ENCODE measurements around the gene CD68. TPM values are rescaled to one million over a fixed set of nuclear protein-coding genes. Genes with fewer than 3 reads are reported as not detected.
A peak's percentile ranks its signal among the peaks of the same experiment; 100 is the strongest.
"Not testable (repeated sequence)": the region's sequence is repeated elsewhere in the genome, so short reads cannot be mapped to it uniquely, and the experiment has no call there.

The CD68 gene
- total RNA-seq, 4 donors from 2014 or later = 3.8 to 102 (median 35.1) TPM

- Histone ChIP-seq H3K4me1 (peaks cover 0 to 25% (median 17%) of the 10 kb centered on the region in 4 donors), H3K9me3 (no peaks in the 10 kb centered on the region), H3K36me3 (peaks cover 0 to 48% (median 22%) of the 10 kb centered on the region in 4 donors), H3K27me3 (no peaks in the 10 kb centered on the region), H3K27ac (no peak overlapping the region), H3K4me3 (no peak overlapping the region)
- DNase-seq = no peak
- in situ Hi-C loops (cut with MboI; ENCODE audit: low pct_ligation_motif_present in 1 of 4, low pct_unique_long_range_greater_than_20kb in 1 of 4, low sequenced_read_pairs in 3 of 4) = no loop called here
- intact Hi-C loops (cut with DNase I; ENCODE audit: low total_unique reads) = no loop called here
- WGBS, 2 donors (ENCODE audit: low coverage in 1 of 2) = 70% methylated on average over 4 of the region's 4 CpGs; no CpG with 5 or more reads in 1 of the 2 donors
- no peak for TF ChIP-seq CTCF (IDR thresholded peaks at IDR 0.05)
- no peak for TF ChIP-seq POLR2A (IDR thresholded peaks at IDR 0.05)
- TF ChIP-seq POLR2AphosphoS5 (IDR thresholded peaks at IDR 0.05) = no peak
- TF ChIP-seq EP300 (IDR thresholded peaks at IDR 0.05; ENCODE audit: low read depth) = no peak
Observed at GRCh38 chr17:7590743-7591142, 11.3 kb downstream of the CD68 start.

GRCh38 chr17:7591596-7591995, 12.2 kb downstream of the CD68 start:
- intact Hi-C loops (cut with DNase I; ENCODE audit: low total_unique reads) = no loop called here
- Histone ChIP-seq H3K27me3 (no peaks in the 10 kb centered on the region), H3K4me1 (peaks cover 0 to 25% (median 15%) of the 10 kb centered on the region in 4 donors), H3K36me3 (peaks cover 0 to 54% (median 24%) of the 10 kb centered on the region in 4 donors), H3K27ac (no peak overlapping the region), H3K9me3 (no peaks in the 10 kb centered on the region), H3K4me3 (no peak overlapping the region)
- no peak for DNase-seq
- in situ Hi-C loops (cut with MboI; ENCODE audit: low pct_ligation_motif_present in 1 of 4, low pct_unique_long_range_greater_than_20kb in 1 of 4, low sequenced_read_pairs in 3 of 4) = no loop called here
- TF ChIP-seq POLR2AphosphoS5 (IDR thresholded peaks at IDR 0.05) = no peak
- TF ChIP-seq CTCF (IDR thresholded peaks at IDR 0.05) = no peak
- no peak for TF ChIP-seq EP300 (IDR thresholded peaks at IDR 0.05; ENCODE audit: low read depth)
- no peak for TF ChIP-seq POLR2A (IDR thresholded peaks at IDR 0.05)
- WGBS, 2 donors (ENCODE audit: low coverage in 1 of 2) = 82 to 88% methylated on average over 3 to 5 of the region's 5 CpGs

GRCh38 chr17:7592422-7593021, 13.1 kb downstream of the CD68 start:
- no peak for DNase-seq
- H3K9me3 ChIP-seq = no peaks in the 10 kb centered on the region
- in situ Hi-C loops (cut with MboI; ENCODE audit: low pct_ligation_motif_present in 1 of 4, low pct_unique_long_range_greater_than_20kb in 1 of 4, low sequenced_read_pairs in 3 of 4) (no loop called here), intact Hi-C loops (cut with DNase I; ENCODE audit: low total_unique reads) (no loop called here)
- H3K27ac ChIP-seq = no peak overlapping the region
- no peak for TF ChIP-seq POLR2AphosphoS5 (IDR thresholded peaks at IDR 0.05)
- no peaks in the 10 kb centered on the region for H3K27me3 ChIP-seq
- peaks cover 0 to 28% (median 17%) of the 10 kb centered on the region in 4 donors for H3K4me1 ChIP-seq
- H3K4me3 ChIP-seq = no peak overlapping the region
- 93% methylated on average over 23 of the region's 23 CpGs; no CpG with 5 or more reads in 1 of the 2 donors for WGBS, 2 donors (ENCODE audit: low coverage in 1 of 2)
- peaks cover 0 to 56% (median 27%) of the 10 kb centered on the region in 4 donors for H3K36me3 ChIP-seq

DNA sequence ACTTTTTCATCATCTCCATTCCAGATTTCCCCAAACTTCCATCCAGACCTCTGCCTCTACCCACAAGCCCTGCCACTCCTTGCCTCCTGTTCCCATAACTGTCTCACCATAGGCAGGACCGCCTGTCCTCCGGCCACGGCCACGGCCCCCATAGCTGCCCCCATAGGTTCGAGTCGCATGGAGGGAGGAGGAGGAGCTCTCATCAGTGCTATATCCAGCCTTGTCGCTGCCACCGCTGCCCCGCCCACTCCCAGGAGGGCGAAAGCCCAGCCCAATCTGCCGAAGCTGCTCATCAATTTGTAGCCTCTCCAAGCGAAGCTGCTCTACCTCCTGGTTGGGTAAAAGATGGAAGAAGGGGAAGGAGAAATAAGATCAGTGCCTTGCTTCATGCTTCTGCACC, 13.9 kb downstream of the CD68 start:
- in situ Hi-C loops (cut with MboI; ENCODE audit: low pct_ligation_motif_present in 1 of 4, low pct_unique_long_range_greater_than_20kb in 1 of 4, low sequenced_read_pairs in 3 of 4) = no loop called here
- 84 to 88% methylated on average over 6 to 12 of the region's 12 CpGs for WGBS, 2 donors (ENCODE audit: low coverage in 1 of 2)
- DNase-seq = no peak
- Histone ChIP-seq H3K27ac (no peak overlapping the region), H3K36me3 (peaks cover 0 to 59% (median 29%) of the 10 kb centered on the region in 4 donors), H3K4me3 (no peak overlapping the region), H3K9me3 (no peaks in the 10 kb centered on the region), H3K4me1 (peaks cover 0 to 22% (median 13%) of the 10 kb centered on the region in 4 donors), H3K27me3 (no peaks in the 10 kb centered on the region)
- TF ChIP-seq POLR2AphosphoS5 (IDR thresholded peaks at IDR 0.05) = no peak
- intact Hi-C loops (cut with DNase I; ENCODE audit: low total_unique reads) = no loop called here

GRCh38 chr17:7597561-7597960, 18.1 kb downstream of the CD68 start:
- H3K27me3 ChIP-seq; H3K4me1 ChIP-seq; H3K9me3 ChIP-seq; intact Hi-C loops (cut with DNase I; ENCODE audit: low total_unique reads); DNase-seq; in situ Hi-C loops (cut with MboI; ENCODE audit: low pct_ligation_motif_present in 1 of 4, low pct_unique_long_range_greater_than_20kb in 1 of 4, low sequenced_read_pairs in 3 of 4); H3K4me3 ChIP-seq: not testable (repeated sequence)
- WGBS, 2 donors (ENCODE audit: low coverage in 1 of 2) = 54% methylated on average over 5 of the region's 5 CpGs; no CpG with 5 or more reads in 1 of the 2 donors
- H3K36me3 ChIP-seq = peaks cover 0 to 90% (median 41%) of the 10 kb centered on the region in 4 donors
- peak overlapping the region in 3 of 4 donors; percentile 10 to 38 (median 34) for H3K27ac ChIP-seq
